HuH-7.5 (cell line): ENCODE measurements around the gene SLC12A7.
A peak's percentile ranks its signal among the peaks of the same experiment; 100 is the strongest.

Source experiments
- DNase-seq: peaks from one replicate; pipeline ENCODE4 v3.0.0; 2011; ENCODE audit warnings: low spot score

The SLC12A7 gene

GRCh38 chr5:1125030-1125357 lies 13.1 kb upstream of the SLC12A7 start:
- DNase-seq = no peak

- no peak for DNase-seq
These were observed 12.6 kb upstream of the SLC12A7 start for GRCh38 chr5:1124205-1125029.

- DNase-seq = no peak
These were observed 11.7 kb upstream of the SLC12A7 start for GRCh38 chr5:1123418-1124147.

- no peak for DNase-seq
These were observed 10.8 kb upstream of the SLC12A7 start for GRCh38 chr5:1122511-1123294.

- no peak for DNase-seq
These were observed 10.0 kb upstream of the SLC12A7 start for GRCh38 chr5:1121891-1122290.

GRCh38 chr5:1121044-1121443 lies 9.2 kb upstream of the SLC12A7 start:
- DNase-seq = no peak

GRCh38 chr5:1120236-1120999 lies 8.6 kb upstream of the SLC12A7 start:
- DNase-seq = no peak

- DNase-seq = no peak
These were observed 7.5 kb upstream of the SLC12A7 start for GRCh38 chr5:1119312-1119831.

GRCh38 chr5:1118738-1119137 lies 6.9 kb upstream of the SLC12A7 start:
- DNase-seq = no peak

- DNase-seq = no peak
These were observed 6.4 kb upstream of the SLC12A7 start for GRCh38 chr5:1118231-1118698.

- no peak for DNase-seq
These were observed 5.1 kb upstream of the SLC12A7 start for GRCh38 chr5:1116977-1117376.

GRCh38 chr5:1116109-1116740 lies 4.4 kb upstream of the SLC12A7 start:
- no peak for DNase-seq

GRCh38 chr5:1115123-1115815 lies 3.4 kb upstream of the SLC12A7 start:
- no peak for DNase-seq

GRCh38 chr5:1113805-1114586 lies 2.1 kb upstream of the SLC12A7 start:
- DNase-seq = no peak

- no peak for DNase-seq
These were observed 1.4 kb upstream of the SLC12A7 start for GRCh38 chr5:1113332-1113690.

- DNase-seq = no peak
These were observed 901 bp upstream of the SLC12A7 start for GRCh38 chr5:1112596-1113331.

GRCh38 chr5:1111241-1111726 lies 579 bp downstream of the SLC12A7 start:
- peak; percentile 83 for DNase-seq

- no peak for DNase-seq
These were observed 1.3 kb downstream of the SLC12A7 start for GRCh38 chr5:1110307-1111240.
